SK-N-MC (cell line): ENCODE results near the gene COBL.

Experiments
- EZH2 ChIP-seq: fragments of 200-600 bp; sonication (generic); IDR thresholded peaks from one replicate; pipeline ENCODE4 v1.6.1; 2017; ENCODE audit warnings: antibody characterized with exemption
- FOXP2 ChIP-seq: optimal IDR thresholded peaks from 2 replicates; pipeline ENCODE3; 2011; ENCODE audit warnings: mild to moderate bottlenecking, moderate library complexity; ENCODE audit not compliant: insufficient read depth; ENCODE audit errors: extremely low read length, control extremely low read depth
- POLR2AphosphoS5 ChIP-seq: IDR thresholded peaks from 2 replicates; pipeline ENCODE4 v1.6.1; 2012; ENCODE audit warnings: mild to moderate bottlenecking, low read depth, low read length, borderline replicate concordance

GRCh38 chr7:51233374-51233773, 83.2 kb downstream of the COBL start:
- no peak for TF ChIP-seq POLR2AphosphoS5
- TF ChIP-seq EZH2: no peak
- no peak for TF ChIP-seq FOXP2
